Measurements from ENCODE around the gene TMEM82. TPM values are rescaled to one million over a fixed set of nuclear protein-coding genes. Genes with fewer than 3 reads are reported as not detected.

TMEM82 gene
- total RNA-seq, 1 experiment from 2014 or later = not detected

GRCh38 chr1:15714406-15715136 lies 27.7 kb upstream of the TMEM82 start:
- CTCF ChIA-PET = no interaction called here
- TF ChIP-seq EZH2 (IDR thresholded peaks at IDR 0.05; ENCODE audit: borderline replicate concordance, low read depth, low read length, poor library complexity, severe bottlenecking) = no peak
- TF ChIP-seq, protein P1, sequence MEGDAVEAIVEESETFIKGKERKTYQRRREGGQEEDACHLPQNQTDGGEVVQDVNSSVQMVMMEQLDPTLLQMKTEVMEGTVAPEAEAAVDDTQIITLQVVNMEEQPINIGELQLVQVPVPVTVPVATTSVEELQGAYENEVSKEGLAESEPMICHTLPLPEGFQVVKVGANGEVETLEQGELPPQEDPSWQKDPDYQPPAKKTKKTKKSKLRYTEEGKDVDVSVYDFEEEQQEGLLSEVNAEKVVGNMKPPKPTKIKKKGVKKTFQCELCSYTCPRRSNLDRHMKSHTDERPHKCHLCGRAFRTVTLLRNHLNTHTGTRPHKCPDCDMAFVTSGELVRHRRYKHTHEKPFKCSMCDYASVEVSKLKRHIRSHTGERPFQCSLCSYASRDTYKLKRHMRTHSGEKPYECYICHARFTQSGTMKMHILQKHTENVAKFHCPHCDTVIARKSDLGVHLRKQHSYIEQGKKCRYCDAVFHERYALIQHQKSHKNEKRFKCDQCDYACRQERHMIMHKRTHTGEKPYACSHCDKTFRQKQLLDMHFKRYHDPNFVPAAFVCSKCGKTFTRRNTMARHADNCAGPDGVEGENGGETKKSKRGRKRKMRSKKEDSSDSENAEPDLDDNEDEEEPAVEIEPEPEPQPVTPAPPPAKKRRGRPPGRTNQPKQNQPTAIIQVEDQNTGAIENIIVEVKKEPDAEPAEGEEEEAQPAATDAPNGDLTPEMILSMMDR (conservative IDR thresholded peaks at IDR 0.05; ENCODE audit: low read depth, low read length) = no peak
- intact Hi-C loops (cut with micrococcal nuclease; ENCODE audit: unreplicated experiment) = no loop called here
- Histone ChIP-seq H3K27ac (ENCODE audit: low read depth, low read length, poor library complexity, severe bottlenecking) (no peak overlapping the region), H3K4me3 (ENCODE audit: low read depth, low read length, poor library complexity, severe bottlenecking) (no peak overlapping the region), H3K36me3 (ENCODE audit: insufficient read depth, low read length, poor library complexity, severe bottlenecking) (peaks cover 21% of the 10 kb centered on the region), H3K9me3 (ENCODE audit: low read depth, low read length, poor library complexity, severe bottlenecking) (no peaks in the 10 kb centered on the region), H3K27me3 (replicated peaks; ENCODE audit: insufficient read depth, low read depth, low read length, poor library complexity) (no peaks in the 10 kb centered on the region), H3K4me1 (ENCODE audit: insufficient read depth, low read length, poor library complexity, severe bottlenecking) (no peaks in the 10 kb centered on the region)
- POLR2A ChIA-PET (ENCODE audit: low non-redundant PET) = no interaction called here
- BruUV-seq (replicated peaks) = no TSS peak
- DNase-seq (ENCODE audit: low spot score) = no peak

- no TSS peak for BruUV-seq (replicated peaks)
- no peak overlapping the region for H3K27ac ChIP-seq (ENCODE audit: low read depth, low read length, poor library complexity, severe bottlenecking)
- ChIA-PET POLR2A (ENCODE audit: low non-redundant PET) (no interaction called here), CTCF (no interaction called here)
- peaks cover 24% of the 10 kb centered on the region for H3K36me3 ChIP-seq (ENCODE audit: insufficient read depth, low read length, poor library complexity, severe bottlenecking)
- no peak for TF ChIP-seq EZH2 (IDR thresholded peaks at IDR 0.05; ENCODE audit: borderline replicate concordance, low read depth, low read length, poor library complexity, severe bottlenecking)
- TF ChIP-seq, protein P1 (conservative IDR thresholded peaks at IDR 0.05; ENCODE audit: low read depth, low read length) = no peak
- H3K4me3 ChIP-seq (ENCODE audit: low read depth, low read length, poor library complexity, severe bottlenecking) = no peak overlapping the region
- H3K27me3 ChIP-seq (replicated peaks; ENCODE audit: insufficient read depth, low read depth, low read length, poor library complexity) = no peaks in the 10 kb centered on the region
- no peaks in the 10 kb centered on the region for H3K9me3 ChIP-seq (ENCODE audit: low read depth, low read length, poor library complexity, severe bottlenecking)
- no peak for DNase-seq (ENCODE audit: low spot score)
- intact Hi-C loops (cut with micrococcal nuclease; ENCODE audit: unreplicated experiment) = no loop called here
- H3K4me1 ChIP-seq (ENCODE audit: insufficient read depth, low read length, poor library complexity, severe bottlenecking) = no peaks in the 10 kb centered on the region
These were observed 24.7 kb upstream of the TMEM82 start for GRCh38 chr1:15717418-15718125.

GRCh38 chr1:15718199-15718601 lies 24.1 kb upstream of the TMEM82 start:
- ChIA-PET POLR2A (ENCODE audit: low non-redundant PET) (no interaction called here), CTCF (no interaction called here)
- TF ChIP-seq EZH2 (IDR thresholded peaks at IDR 0.05; ENCODE audit: borderline replicate concordance, low read depth, low read length, poor library complexity, severe bottlenecking) = no peak
- TF ChIP-seq, protein P1 (conservative IDR thresholded peaks at IDR 0.05; ENCODE audit: low read depth, low read length) = no peak
- no peak overlapping the region for H3K4me3 ChIP-seq (ENCODE audit: low read depth, low read length, poor library complexity, severe bottlenecking)
- H3K27ac ChIP-seq (ENCODE audit: low read depth, low read length, poor library complexity, severe bottlenecking) = no peak overlapping the region
- intact Hi-C loops (cut with micrococcal nuclease; ENCODE audit: unreplicated experiment) = no loop called here
- H3K4me1 ChIP-seq (ENCODE audit: insufficient read depth, low read length, poor library complexity, severe bottlenecking) = no peaks in the 10 kb centered on the region
- no peaks in the 10 kb centered on the region for H3K9me3 ChIP-seq (ENCODE audit: low read depth, low read length, poor library complexity, severe bottlenecking)
- H3K27me3 ChIP-seq (replicated peaks; ENCODE audit: insufficient read depth, low read depth, low read length, poor library complexity) = no peaks in the 10 kb centered on the region
- peaks cover 27% of the 10 kb centered on the region for H3K36me3 ChIP-seq (ENCODE audit: insufficient read depth, low read length, poor library complexity, severe bottlenecking)
- no peak for DNase-seq (ENCODE audit: low spot score)
- no TSS peak for BruUV-seq (replicated peaks)

All from A673 (cell line).